ENCODE measurements around the gene TMEM270.

The TMEM270 gene

DNA sequence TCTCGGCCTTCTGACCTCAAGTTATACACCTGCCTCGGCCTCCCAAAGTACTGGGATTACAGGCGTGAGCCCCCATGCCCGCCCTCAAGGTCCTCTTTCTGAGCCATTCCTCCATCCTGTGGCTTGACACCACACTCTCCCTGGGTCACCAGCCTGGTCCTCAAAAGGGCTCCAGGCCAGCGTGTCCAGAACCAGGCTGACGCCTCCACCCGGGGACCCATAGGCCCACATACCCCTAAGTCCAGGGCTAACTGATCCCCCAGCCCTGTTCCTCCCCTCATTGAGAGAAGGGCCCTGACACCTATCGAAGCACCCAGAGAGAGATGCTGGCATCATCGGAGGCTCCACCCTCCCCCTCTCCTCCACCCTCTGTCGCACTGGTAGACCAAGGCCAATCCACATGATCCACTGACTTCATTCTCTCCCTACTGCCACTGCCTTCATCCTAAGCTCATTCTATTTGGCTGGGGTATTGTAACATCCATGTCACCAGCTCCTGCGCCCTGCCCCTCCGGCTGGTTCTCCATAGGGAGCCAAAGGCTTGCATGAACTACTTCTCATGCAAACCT, 46.7 kb downstream of the TMEM270 start:
- no peak for DNase-seq (ENCODE audit: low read depth)

DNA sequence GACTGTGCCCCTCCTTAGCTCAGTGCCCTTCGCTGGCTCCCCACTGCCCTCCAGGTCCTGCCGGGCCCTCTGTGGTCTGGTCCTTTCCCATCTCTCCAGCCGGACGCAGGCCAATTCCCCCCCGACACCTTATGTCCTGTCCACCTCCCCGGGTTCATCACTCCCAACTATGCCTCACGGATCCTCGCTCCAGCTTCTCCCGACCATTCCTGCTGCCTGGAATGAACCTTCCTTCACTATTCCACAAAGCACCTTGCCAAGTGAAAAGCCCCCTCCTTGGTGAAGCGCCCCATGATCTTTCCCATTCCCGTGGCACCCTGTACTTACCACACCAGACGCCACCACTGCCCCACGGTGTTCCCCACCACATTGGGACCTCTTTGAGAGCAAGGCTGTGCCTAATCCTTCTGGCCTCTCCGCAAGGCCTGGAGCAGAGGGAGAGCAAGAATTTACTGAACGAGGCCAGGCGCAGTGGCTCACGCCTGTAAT, 47.2 kb downstream of the TMEM270 start:
- DNase-seq (ENCODE audit: low read depth), result no peak

DNA sequence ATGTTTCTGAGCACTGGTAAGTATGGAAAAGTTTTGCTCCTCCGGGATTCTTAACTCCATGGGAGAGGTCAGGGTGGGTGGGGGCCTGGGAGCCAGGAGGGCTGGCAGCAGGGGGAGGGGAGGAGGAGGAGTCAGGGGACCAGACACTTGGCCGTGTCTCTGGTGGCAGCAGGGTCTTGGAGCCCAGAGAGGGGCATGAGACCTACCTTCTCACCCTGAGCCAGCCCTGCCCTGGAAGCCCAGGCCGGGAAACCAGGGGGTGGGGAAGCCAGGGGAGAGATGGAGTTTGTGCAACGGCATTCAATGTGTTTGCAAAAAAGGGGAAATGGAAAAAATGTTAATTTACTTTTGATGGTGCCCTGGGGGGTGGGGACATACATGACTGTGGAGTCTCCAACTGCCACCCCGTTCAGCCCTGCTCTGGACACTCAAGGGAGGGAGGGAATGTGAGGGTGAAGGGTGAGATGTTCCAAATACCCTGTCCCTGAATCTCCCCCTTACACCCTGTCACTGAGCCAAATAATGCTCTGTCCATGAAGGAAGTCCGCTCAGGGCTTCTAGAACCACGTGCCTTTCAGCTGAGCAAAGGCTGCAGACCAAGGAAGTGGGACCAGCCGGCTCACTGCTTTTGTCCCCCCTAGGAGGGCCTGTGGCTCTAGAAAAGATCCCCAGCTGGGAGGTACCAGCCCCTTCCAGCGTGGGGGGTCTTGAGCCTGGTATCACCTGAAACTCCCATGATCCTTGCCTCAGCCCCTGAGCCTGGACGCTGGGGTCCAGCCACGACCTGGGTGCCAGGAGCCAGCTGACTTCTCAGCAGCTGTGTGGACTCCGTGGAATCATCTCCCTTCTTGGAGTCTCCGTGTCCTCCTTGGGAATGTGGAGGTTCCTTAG, 48.3 kb downstream of the TMEM270 start:
- no peak for DNase-seq (ENCODE audit: low read depth)

DNA sequence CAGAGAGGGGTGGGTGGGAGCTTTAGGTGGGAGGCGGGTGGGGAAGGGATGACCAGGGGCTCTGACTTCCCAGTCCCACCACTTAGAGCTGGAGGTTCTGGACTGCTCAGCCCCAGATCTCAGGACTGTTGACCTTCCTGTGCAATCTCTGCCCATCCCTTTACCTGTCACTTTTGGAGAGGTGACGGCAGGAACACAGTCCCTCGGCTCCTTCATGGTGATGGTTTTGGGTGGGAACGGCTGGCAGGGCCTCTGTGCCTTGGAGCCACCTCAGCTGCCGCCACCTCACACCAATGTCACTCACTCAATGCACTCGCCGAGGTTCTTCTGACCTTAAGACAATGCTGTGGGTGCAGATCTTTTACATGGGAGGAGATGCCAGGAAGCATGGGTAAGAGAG, 49.0 kb downstream of the TMEM270 start:
- no peak for DNase-seq (ENCODE audit: low read depth)

DNA sequence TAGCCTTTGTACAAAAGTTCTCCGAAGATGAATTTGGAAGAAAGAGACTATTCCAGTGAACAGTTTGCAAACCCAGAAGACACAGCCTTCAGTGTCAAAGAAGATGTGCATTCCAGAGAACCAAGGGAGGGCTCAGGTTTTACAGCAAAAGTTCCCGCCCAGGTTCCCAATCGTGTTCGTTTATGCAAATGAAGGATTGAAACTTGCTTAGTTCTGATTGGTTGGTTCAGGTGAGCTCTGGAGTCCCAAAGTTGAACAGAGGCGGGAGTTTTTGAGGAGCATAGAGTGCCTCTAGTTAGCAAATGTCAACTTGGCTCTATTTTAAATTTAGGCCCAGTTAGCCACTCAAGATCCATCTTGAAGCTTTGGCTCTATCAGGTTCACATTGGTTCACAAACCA, 51.3 kb downstream of the TMEM270 start:
- no peak for DNase-seq (ENCODE audit: low read depth)

All from stimulated activated CD4-positive, alpha-beta T cell treated with anti-CD3 and anti-CD28 coated beads, Interleukin-2, amount 100 ng/mL, for 4 hours (primary cell).